T-helper 17 cell (primary cell): ENCODE measurements around the gene CD46. TPM values are rescaled to one million over a fixed set of nuclear protein-coding genes. Genes with fewer than 3 reads are reported as not detected.

Experiments
- ATAC-seq: fragments of 150-1000 bp; cut with Tn5 transposase; 2 replicates; pipeline ENCODE4 v1.10.0; 2021; ENCODE audit warnings: mild to moderate bottlenecking, moderate library complexity
- DNase-seq, 3 donors: peaks; one replicate each; pipeline versions ENCODE4 v3.0.0 to v3.0.0-alpha.2; 2020 to 2021
- H3K9me3 ChIP-seq: one replicate; pipeline ENCODE4 v1.7.0; 2013; ENCODE audit warnings: low read length, mild to moderate bottlenecking; ENCODE audit not compliant: control insufficient read depth, poor library complexity, severe bottlenecking
- H3K27ac Mint-ChIP-seq: one replicate; pipeline ENCODE4 v1.8.0; 2022; ENCODE audit warnings: mild to moderate bottlenecking, moderate library complexity, mixed read lengths
- H3K27me3 Mint-ChIP-seq: one replicate; pipeline ENCODE4 v1.8.0; 2022; ENCODE audit warnings: mixed read lengths
- H3K36me3 Mint-ChIP-seq: one replicate; pipeline ENCODE4 v1.8.0; 2022; ENCODE audit warnings: low read depth, mixed read lengths
- H3K4me1 Mint-ChIP-seq: one replicate; pipeline ENCODE4 v1.8.0; 2022; ENCODE audit warnings: mild to moderate bottlenecking, mixed read lengths
- H3K4me3 Mint-ChIP-seq: one replicate; pipeline ENCODE4 v1.8.0; 2022; ENCODE audit warnings: mild to moderate bottlenecking, moderate library complexity, mixed read lengths
- total RNA-seq, 4 donors: library from RNA in 2 of 4; stranded (reverse) in 2 of 4; gene quantifications; one replicate each; pipeline ENCODE4 v1.2.3 and lab custom pipeline; 2022 to 2026

Gene CD46
- total RNA-seq, 2 donors from 2014 or later = 114 to 133 TPM

GRCh38 chr1:207817166-207817565, 65.3 kb downstream of the CD46 start:
- no peak overlapping the region for H3K4me3 Mint-ChIP-seq
- no peak for DNase-seq
- peaks cover 14% of the 10 kb centered on the region for H3K36me3 Mint-ChIP-seq
- peak overlapping the region; percentile 84 for H3K27ac Mint-ChIP-seq
- no peaks in the 10 kb centered on the region for H3K27me3 Mint-ChIP-seq
- peaks cover 52% of the 10 kb centered on the region for H3K4me1 Mint-ChIP-seq
- no peaks in the 10 kb centered on the region for H3K9me3 ChIP-seq
- no peak for ATAC-seq

GRCh38 chr1:207817778-207818751, 66.2 kb downstream of the CD46 start:
- H3K4me3 Mint-ChIP-seq = peak overlapping the region; percentile 59
- ATAC-seq (no peak), DNase-seq (no peak)
- peaks cover 17% of the 10 kb centered on the region for H3K36me3 Mint-ChIP-seq
- H3K27me3 Mint-ChIP-seq = no peaks in the 10 kb centered on the region
- H3K9me3 ChIP-seq = no peaks in the 10 kb centered on the region
- H3K27ac Mint-ChIP-seq = peak overlapping the region; percentile 84
- peaks cover 58% of the 10 kb centered on the region for H3K4me1 Mint-ChIP-seq

- H3K36me3 Mint-ChIP-seq = peaks cover 19% of the 10 kb centered on the region
- H3K9me3 ChIP-seq = no peaks in the 10 kb centered on the region
- H3K27me3 Mint-ChIP-seq = no peaks in the 10 kb centered on the region
- peaks cover 61% of the 10 kb centered on the region for H3K4me1 Mint-ChIP-seq
- no peak for DNase-seq
- H3K4me3 Mint-ChIP-seq = no peak overlapping the region
- no peak overlapping the region for H3K27ac Mint-ChIP-seq
- ATAC-seq = no peak
Observed at GRCh38 chr1:207818971-207819451, 67.2 kb downstream of the CD46 start.

- H3K9me3 ChIP-seq = no peaks in the 10 kb centered on the region
- Mint-ChIP-seq H3K4me3 (peak overlapping the region; percentile 83), H3K27ac (peak overlapping the region; percentile 80), H3K4me1 (peaks cover 65% of the 10 kb centered on the region), H3K27me3 (no peaks in the 10 kb centered on the region), H3K36me3 (peaks cover 15% of the 10 kb centered on the region)
- ATAC-seq = no peak
- no peak for DNase-seq
Observed at GRCh38 chr1:207820568-207821463, 69.0 kb downstream of the CD46 start.

GRCh38 chr1:207821464-207822045, 69.7 kb downstream of the CD46 start:
- Mint-ChIP-seq H3K36me3 (peaks cover 15% of the 10 kb centered on the region), H3K4me1 (peaks cover 65% of the 10 kb centered on the region), H3K4me3 (peak overlapping the region; percentile 75), H3K27ac (peak overlapping the region; percentile 88), H3K27me3 (no peaks in the 10 kb centered on the region)
- no peaks in the 10 kb centered on the region for H3K9me3 ChIP-seq
- DNase-seq (no peak), ATAC-seq (no peak)

- ATAC-seq (no peak), DNase-seq (no peak)
- Mint-ChIP-seq H3K4me1 (peaks cover 64% of the 10 kb centered on the region), H3K36me3 (peaks cover 13% of the 10 kb centered on the region), H3K4me3 (peak overlapping the region; percentile 75), H3K27me3 (no peaks in the 10 kb centered on the region), H3K27ac (peak overlapping the region; percentile 88)
- no peaks in the 10 kb centered on the region for H3K9me3 ChIP-seq
Observed at GRCh38 chr1:207822124-207822601, 70.3 kb downstream of the CD46 start.

GRCh38 chr1:207822602-207823451, 71.0 kb downstream of the CD46 start:
- H3K27me3 Mint-ChIP-seq = no peaks in the 10 kb centered on the region
- H3K36me3 Mint-ChIP-seq = peaks cover 11% of the 10 kb centered on the region
- H3K9me3 ChIP-seq = no peaks in the 10 kb centered on the region
- DNase-seq (peak in 2 of 3 donors; percentile 38 to 57), ATAC-seq (peak; percentile 59)
- peaks cover 60% of the 10 kb centered on the region for H3K4me1 Mint-ChIP-seq
- H3K4me3 Mint-ChIP-seq = peak overlapping the region; percentile 75
- H3K27ac Mint-ChIP-seq = peak overlapping the region; percentile 88

GRCh38 chr1:207823531-207823879, 71.7 kb downstream of the CD46 start:
- peaks cover 9% of the 10 kb centered on the region for H3K36me3 Mint-ChIP-seq
- peaks cover 65% of the 10 kb centered on the region for H3K4me1 Mint-ChIP-seq
- H3K27ac Mint-ChIP-seq = peak overlapping the region; percentile 88
- H3K4me3 Mint-ChIP-seq = peak overlapping the region; percentile 75
- H3K27me3 Mint-ChIP-seq = no peaks in the 10 kb centered on the region
- DNase-seq (no peak), ATAC-seq (no peak)
- no peaks in the 10 kb centered on the region for H3K9me3 ChIP-seq

GRCh38 chr1:207823880-207824566, 72.2 kb downstream of the CD46 start:
- H3K4me3 Mint-ChIP-seq = peak overlapping the region; percentile 75
- DNase-seq = peak; percentile 31 to 65 (median 62)
- peak overlapping the region; percentile 88 for H3K27ac Mint-ChIP-seq
- no peaks in the 10 kb centered on the region for H3K27me3 Mint-ChIP-seq
- H3K36me3 Mint-ChIP-seq = peaks cover 9% of the 10 kb centered on the region
- ATAC-seq = peak; percentile 57
- no peaks in the 10 kb centered on the region for H3K9me3 ChIP-seq
- H3K4me1 Mint-ChIP-seq = peaks cover 69% of the 10 kb centered on the region

- no peaks in the 10 kb centered on the region for H3K9me3 ChIP-seq
- ATAC-seq (no peak), DNase-seq (no peak)
- H3K36me3 Mint-ChIP-seq = peaks cover 9% of the 10 kb centered on the region
- peak overlapping the region; percentile 75 for H3K4me3 Mint-ChIP-seq
- peak overlapping the region; percentile 88 for H3K27ac Mint-ChIP-seq
- peaks cover 70% of the 10 kb centered on the region for H3K4me1 Mint-ChIP-seq
- H3K27me3 Mint-ChIP-seq = no peaks in the 10 kb centered on the region
Observed at GRCh38 chr1:207824691-207825408, 73.0 kb downstream of the CD46 start.

- peaks cover 9% of the 10 kb centered on the region for H3K36me3 Mint-ChIP-seq
- H3K9me3 ChIP-seq = no peaks in the 10 kb centered on the region
- peak overlapping the region; percentile 88 for H3K27ac Mint-ChIP-seq
- ATAC-seq (no peak), DNase-seq (no peak)
- H3K4me3 Mint-ChIP-seq = peak overlapping the region; percentile 75
- H3K4me1 Mint-ChIP-seq = peaks cover 71% of the 10 kb centered on the region
- no peaks in the 10 kb centered on the region for H3K27me3 Mint-ChIP-seq
Observed at GRCh38 chr1:207825409-207825695, 73.5 kb downstream of the CD46 start.
